ENCODE measurements around the gene ARL6IP6.

ARL6IP6 gene

GRCh38 chr2:152718076-152718908 is at the start of gene ARL6IP6:
Gene ARL6IP6, plus strand, starts transcription at chr2:152718620. Its CDS starts 5 bp downstream, at chr2:152718625.
- no peak for TF ChIP-seq CTCF (IDR thresholded peaks at IDR 0.05)

GRCh38 chr2:152674334-152674733 is 44.1 kb upstream of the ARL6IP6 start:
- TF ChIP-seq CTCF (IDR thresholded peaks at IDR 0.05), result no peak

DNA sequence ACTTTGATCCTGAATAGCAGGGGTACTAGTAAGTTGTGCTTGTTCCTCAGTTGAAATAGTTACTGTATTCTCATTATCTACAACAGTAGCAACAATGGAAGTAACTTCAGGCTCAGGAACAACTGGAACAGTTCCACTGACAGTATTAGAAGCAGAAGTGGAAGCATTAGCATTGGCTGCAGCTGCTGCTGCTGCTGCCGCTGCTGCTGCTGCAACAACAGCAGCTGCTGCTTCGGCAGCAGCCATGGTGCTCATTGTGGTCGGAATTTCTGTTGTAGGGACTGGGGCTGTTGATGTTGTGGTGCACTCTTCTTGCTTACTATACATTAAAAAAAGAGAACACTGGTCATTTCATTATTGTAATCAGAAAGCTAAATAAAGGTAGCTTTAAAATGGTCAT is 42.0 kb upstream of the ARL6IP6 start:
- no peak for TF ChIP-seq CTCF (IDR thresholded peaks at IDR 0.05)

GRCh38 chr2:152678808-152679207 is 39.6 kb upstream of the ARL6IP6 start:
- no peak for TF ChIP-seq CTCF (IDR thresholded peaks at IDR 0.05)

- no peak for TF ChIP-seq CTCF (IDR thresholded peaks at IDR 0.05)
Observed at GRCh38 chr2:152682663-152683062, 35.8 kb upstream of the ARL6IP6 start.

GRCh38 chr2:152683400-152683799 is 35.0 kb upstream of the ARL6IP6 start:
- no peak for TF ChIP-seq CTCF (IDR thresholded peaks at IDR 0.05)

DNA sequence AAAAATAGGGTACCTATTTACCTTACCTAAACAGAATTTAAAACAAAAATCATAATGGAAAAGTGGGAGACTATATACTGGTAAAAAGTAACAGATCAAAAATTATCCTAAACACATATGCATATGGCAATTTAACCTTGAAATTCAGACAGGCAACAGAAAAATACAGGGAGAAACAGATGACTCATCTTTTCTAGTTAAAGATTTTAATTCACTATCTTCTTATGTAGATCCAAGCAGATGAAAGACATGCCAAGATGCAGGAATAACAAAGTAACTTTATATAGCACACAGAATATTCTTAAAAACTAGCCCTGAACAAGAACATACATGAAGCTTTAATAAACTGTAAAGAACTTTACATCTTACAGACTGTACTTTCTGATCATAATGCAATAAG is 32.1 kb upstream of the ARL6IP6 start:
- TF ChIP-seq CTCF (IDR thresholded peaks at IDR 0.05), result no peak
